ENCODE measurements around the gene ISG20. TPM values are rescaled to one million over a fixed set of nuclear protein-coding genes. Genes with fewer than 3 reads are reported as not detected.

Gene ISG20
- total RNA-seq, 4 donors from 2014 or later = 6.1 to 15.1 (median 12.9) TPM

DNA sequence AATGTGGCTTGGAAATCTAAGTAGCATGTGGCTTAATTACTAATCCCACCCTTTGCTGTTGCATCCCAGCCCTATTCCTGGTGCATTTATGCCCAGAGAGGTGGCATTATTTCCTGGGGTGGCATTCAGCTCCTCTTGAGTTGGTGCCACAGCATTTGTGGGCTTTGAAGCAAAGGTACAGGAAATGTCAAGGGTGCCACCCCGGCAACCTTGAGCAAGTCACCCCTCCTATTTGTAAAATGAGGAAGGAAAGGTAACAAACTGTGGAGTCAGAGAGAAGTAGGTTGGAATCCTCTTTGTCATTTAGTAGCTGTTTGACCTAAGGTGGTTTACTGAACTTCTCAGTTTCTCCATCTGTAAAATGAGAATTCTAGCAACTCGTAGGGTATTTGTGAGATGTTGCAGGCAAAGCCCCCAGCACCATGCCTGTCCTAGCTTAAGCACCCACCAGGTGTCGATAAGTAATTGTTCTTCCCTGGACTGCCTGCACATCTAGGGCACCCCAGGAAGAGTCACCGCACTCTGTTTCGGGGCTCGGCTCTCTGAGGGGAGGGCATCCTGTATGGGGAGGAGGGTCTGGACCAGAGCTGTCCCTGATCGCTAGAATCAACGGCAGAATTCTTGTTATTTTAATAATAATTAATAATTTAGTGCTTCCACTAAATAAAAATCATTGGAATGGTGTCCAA is 17.1 kb downstream of the ISG20 start:
- TF ChIP-seq POLR2AphosphoS5 (IDR thresholded peaks at IDR 0.05) (no peak), EP300 (IDR thresholded peaks at IDR 0.05) (no peak), POLR2A (IDR thresholded peaks at IDR 0.05) (no peak)
- TF ChIP-seq, protein P1, sequence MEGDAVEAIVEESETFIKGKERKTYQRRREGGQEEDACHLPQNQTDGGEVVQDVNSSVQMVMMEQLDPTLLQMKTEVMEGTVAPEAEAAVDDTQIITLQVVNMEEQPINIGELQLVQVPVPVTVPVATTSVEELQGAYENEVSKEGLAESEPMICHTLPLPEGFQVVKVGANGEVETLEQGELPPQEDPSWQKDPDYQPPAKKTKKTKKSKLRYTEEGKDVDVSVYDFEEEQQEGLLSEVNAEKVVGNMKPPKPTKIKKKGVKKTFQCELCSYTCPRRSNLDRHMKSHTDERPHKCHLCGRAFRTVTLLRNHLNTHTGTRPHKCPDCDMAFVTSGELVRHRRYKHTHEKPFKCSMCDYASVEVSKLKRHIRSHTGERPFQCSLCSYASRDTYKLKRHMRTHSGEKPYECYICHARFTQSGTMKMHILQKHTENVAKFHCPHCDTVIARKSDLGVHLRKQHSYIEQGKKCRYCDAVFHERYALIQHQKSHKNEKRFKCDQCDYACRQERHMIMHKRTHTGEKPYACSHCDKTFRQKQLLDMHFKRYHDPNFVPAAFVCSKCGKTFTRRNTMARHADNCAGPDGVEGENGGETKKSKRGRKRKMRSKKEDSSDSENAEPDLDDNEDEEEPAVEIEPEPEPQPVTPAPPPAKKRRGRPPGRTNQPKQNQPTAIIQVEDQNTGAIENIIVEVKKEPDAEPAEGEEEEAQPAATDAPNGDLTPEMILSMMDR (IDR thresholded peaks at IDR 0.05) = no peak
- WGBS = 93% methylated on average over 8 of the region's 8 CpGs
- no peak overlapping the region for H3K4me3 ChIP-seq
- H3K27ac ChIP-seq = no peak overlapping the region
- H3K9me3 ChIP-seq = no peaks in the 10 kb centered on the region
- H3K36me3 ChIP-seq = no peaks in the 10 kb centered on the region
- H3K27me3 ChIP-seq = no peaks in the 10 kb centered on the region
- DNase-seq (ENCODE audit: low spot score in 2 of 2) = peak in 1 of 2 donors; percentile 55
- H3K4me1 ChIP-seq = no peaks in the 10 kb centered on the region

- Histone ChIP-seq H3K4me1 (no peaks in the 10 kb centered on the region), H3K9me3 (no peaks in the 10 kb centered on the region), H3K36me3 (no peaks in the 10 kb centered on the region), H3K27ac (no peak overlapping the region), H3K4me3 (no peak overlapping the region), H3K27me3 (no peaks in the 10 kb centered on the region)
- 87% methylated on average over 3 of the region's 10 CpGs for WGBS
- no peak for TF ChIP-seq POLR2A (IDR thresholded peaks at IDR 0.05)
- TF ChIP-seq, protein P1 (IDR thresholded peaks at IDR 0.05) = no peak
- TF ChIP-seq EP300 (IDR thresholded peaks at IDR 0.05) = no peak
- TF ChIP-seq POLR2AphosphoS5 (IDR thresholded peaks at IDR 0.05) = no peak
- DNase-seq (ENCODE audit: low spot score in 2 of 2) = peak in 1 of 2 donors; percentile 77
Observed at GRCh38 chr15:88656760-88657221, 18.0 kb downstream of the ISG20 start.

GRCh38 chr15:88657326-88658069 is 18.7 kb downstream of the ISG20 start:
- DNase-seq (ENCODE audit: low spot score in 2 of 2) = peak in 1 of 2 donors; percentile 64
- Histone ChIP-seq H3K36me3 (no peaks in the 10 kb centered on the region), H3K9me3 (no peaks in the 10 kb centered on the region), H3K4me3 (no peak overlapping the region), H3K27me3 (no peaks in the 10 kb centered on the region), H3K4me1 (no peaks in the 10 kb centered on the region), H3K27ac (no peak overlapping the region)
- TF ChIP-seq, protein P1 (IDR thresholded peaks at IDR 0.05) = peak in 1 of 2 donors; percentile 50
- no peak for TF ChIP-seq EP300 (IDR thresholded peaks at IDR 0.05)
- WGBS = 4% methylated on average over 7 of the region's 13 CpGs

DNA sequence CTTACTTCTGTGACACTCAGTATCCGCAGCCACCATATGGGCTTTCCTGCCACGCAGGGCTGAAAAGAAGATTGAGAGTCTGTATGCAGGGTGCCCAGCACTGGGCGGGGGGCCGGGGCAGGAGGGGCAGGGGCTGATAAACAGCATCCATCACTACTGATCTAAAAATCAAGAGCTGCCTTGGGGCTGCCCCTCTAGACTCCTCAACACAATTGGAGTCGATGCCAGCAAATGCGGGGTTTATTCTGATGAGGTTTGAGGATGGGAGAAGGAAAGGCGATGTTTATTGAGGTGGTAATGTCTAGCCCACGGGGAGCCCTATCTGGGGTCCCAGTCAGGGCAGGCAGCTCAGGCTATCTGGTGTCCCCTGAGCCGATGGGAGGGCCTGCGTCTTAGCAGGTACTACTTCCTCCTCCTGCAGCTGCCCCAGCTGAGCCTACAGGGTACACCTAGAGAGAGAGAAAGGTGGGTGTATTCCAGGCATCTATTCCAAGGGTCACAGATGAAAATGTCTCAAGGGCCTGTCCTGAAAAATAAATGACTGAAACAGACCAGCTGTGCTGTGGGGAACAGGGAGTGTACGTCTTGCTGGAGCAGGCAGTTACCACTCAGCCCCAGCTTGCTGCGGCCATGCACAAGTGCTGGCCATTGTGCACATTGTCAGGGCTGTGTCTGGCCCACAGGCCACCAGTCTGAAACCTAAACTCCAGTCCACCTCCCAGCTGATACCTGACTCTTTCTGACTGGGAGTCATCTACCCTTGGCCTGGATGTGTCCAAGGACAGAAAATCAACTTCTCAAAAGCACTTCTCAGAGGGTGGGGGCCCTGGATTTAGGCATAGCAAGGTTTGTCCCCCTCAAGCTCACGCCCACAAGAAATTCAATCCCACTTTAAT is 19.5 kb downstream of the ISG20 start:
- 81% methylated on average over 8 of the region's 13 CpGs for WGBS
- no peak for TF ChIP-seq POLR2A (IDR thresholded peaks at IDR 0.05)
- TF ChIP-seq, protein P1 (IDR thresholded peaks at IDR 0.05) = no peak
- H3K36me3 ChIP-seq = no peaks in the 10 kb centered on the region
- H3K4me1 ChIP-seq = no peaks in the 10 kb centered on the region
- H3K27me3 ChIP-seq = no peaks in the 10 kb centered on the region
- no peaks in the 10 kb centered on the region for H3K9me3 ChIP-seq
- no peak overlapping the region for H3K4me3 ChIP-seq
- H3K27ac ChIP-seq = no peak overlapping the region
- peak in 1 of 2 donors; percentile 55 for DNase-seq (ENCODE audit: low spot score in 2 of 2)
